Mesendoderm (in vitro differentiated cells): ENCODE measurements around the gene APPL1.

ENCODE experiments used
- DNase-seq: peaks from one replicate; pipeline ENCODE4 v3.0.0; 2013
- H2AK5ac ChIP-seq: 2 replicates; pipeline ENCODE4 v1.6.1; 2013; ENCODE audit warnings: low read length, inconsistent platforms
- H2BK120ac ChIP-seq: 2 replicates; pipeline ENCODE4 v1.6.1; 2013; ENCODE audit warnings: low read depth, mild to moderate bottlenecking, low read length, moderate library complexity, mixed read lengths
- H2BK15ac ChIP-seq: replicated peaks from 2 replicates; pipeline ENCODE4 v1.6.1; 2013; ENCODE audit warnings: low read depth, mild to moderate bottlenecking, moderate library complexity
- H2BK5ac ChIP-seq: 2 replicates; pipeline ENCODE4 v1.6.1; 2013; ENCODE audit warnings: low read length, inconsistent platforms
- H3K18ac ChIP-seq: 2 replicates; pipeline ENCODE4 v1.6.1; 2013; ENCODE audit warnings: mild to moderate bottlenecking, low read length, mixed read lengths
- H3K23ac ChIP-seq: one replicate; pipeline ENCODE4 v1.6.1; 2013; ENCODE audit warnings: low read length
- H3K27ac ChIP-seq: 2 replicates; pipeline ENCODE4 v1.5.1; 2013; ENCODE audit warnings: low read depth, mild to moderate bottlenecking, inconsistent platforms, low read length, moderate library complexity
- H3K27me3 ChIP-seq: 2 replicates; pipeline ENCODE4 v1.6.1; 2013; ENCODE audit warnings: low read length, control low read depth, mild to moderate bottlenecking, inconsistent platforms; ENCODE audit not compliant: insufficient read depth, poor library complexity
- H3K36me3 ChIP-seq: 2 replicates; pipeline ENCODE4 v1.6.1; 2013; ENCODE audit warnings: low read length, inconsistent platforms; ENCODE audit not compliant: control insufficient read depth, insufficient read depth
- H3K4ac ChIP-seq: one replicate; pipeline ENCODE4 v1.6.1; 2013; ENCODE audit warnings: low read depth, mild to moderate bottlenecking, low read length, moderate library complexity
- H3K4me1 ChIP-seq: 2 replicates; pipeline ENCODE4 v1.6.1; 2013; ENCODE audit warnings: low read depth, low read length, inconsistent platforms; ENCODE audit not compliant: control insufficient read depth
- H3K4me2 ChIP-seq: 2 replicates; pipeline ENCODE4 v1.6.1; 2013; ENCODE audit warnings: low read length
- H3K4me3 ChIP-seq: 2 replicates; pipeline ENCODE4 v1.5.1; 2013; ENCODE audit warnings: mild to moderate bottlenecking, low read length
- H3K56ac ChIP-seq: one replicate; pipeline ENCODE4 v1.6.1; 2013; ENCODE audit warnings: low read length
- H3K79me1 ChIP-seq: 2 replicates; pipeline ENCODE4 v1.6.1; 2013; ENCODE audit warnings: low read length, inconsistent platforms
- H3K79me2 ChIP-seq: 2 replicates; pipeline ENCODE4 v1.6.1; 2013; ENCODE audit warnings: mild to moderate bottlenecking, low read length; ENCODE audit not compliant: control insufficient read depth, insufficient read depth
- H3K9ac ChIP-seq: 2 replicates; pipeline ENCODE4 v1.6.1; 2013; ENCODE audit warnings: low read length, inconsistent platforms
- H4K5ac ChIP-seq: one replicate; pipeline ENCODE4 v1.6.1; 2013; ENCODE audit warnings: low read length
- H4K8ac ChIP-seq: one replicate; pipeline ENCODE4 v1.6.1; 2013; ENCODE audit warnings: low read depth, mild to moderate bottlenecking, control low read depth, low read length, moderate library complexity
- WGBS: extraction: QIAGEN DNeasy Blood & Tissue Kit; methylation state at CpG from one replicate; pipeline ENCODE4 v1.1.7; 2013; ENCODE audit warnings: low lambda C conversion rate, missing lambda C conversion rate; ENCODE audit not compliant: insufficient coverage; ENCODE audit errors: extremely low coverage; 5-methylcytosine and 5-hydroxymethylcytosine counted together

The APPL1 gene

DNA sequence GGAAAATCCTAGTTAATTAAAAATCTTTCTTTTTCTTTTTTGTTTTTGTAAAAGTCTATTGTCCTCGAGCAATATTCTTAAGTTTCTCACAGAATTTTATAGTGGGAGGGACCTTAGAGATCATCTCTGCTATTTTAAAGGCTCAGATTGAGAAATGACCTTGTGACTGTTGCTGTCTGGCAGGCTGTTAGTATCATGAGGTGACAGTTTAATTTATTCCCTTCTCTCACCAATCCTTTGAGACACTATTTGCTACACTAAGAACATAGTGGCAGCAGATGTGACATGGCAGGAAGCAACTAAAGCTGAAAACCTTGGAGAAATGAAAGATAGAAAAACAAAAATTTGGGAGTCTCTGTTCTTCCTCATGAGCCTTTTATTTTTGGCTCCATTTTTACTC lies 24.9 kb downstream of the APPL1 start:
- no peak overlapping the region for H2BK120ac ChIP-seq
- WGBS, result no CpG with 5 or more reads among the region's 1 CpG

DNA sequence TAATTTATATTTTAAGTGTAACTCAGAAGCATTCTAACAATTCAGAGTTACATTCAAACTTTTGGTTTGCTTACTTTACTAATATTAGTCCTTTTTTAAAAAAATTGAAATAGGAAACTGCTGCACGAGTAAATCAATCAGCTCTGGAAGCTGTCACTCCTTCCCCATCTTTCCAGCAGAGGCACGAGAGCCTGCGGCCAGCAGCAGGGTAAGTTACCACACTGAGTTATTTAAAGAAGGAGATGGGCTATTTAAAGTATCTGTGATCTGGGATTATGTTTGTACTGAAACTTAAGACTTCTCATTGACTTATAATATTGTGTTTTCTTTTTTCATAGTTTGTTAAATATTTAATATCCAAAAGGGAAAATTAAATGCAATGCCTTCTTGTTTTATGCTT lies 29.3 kb downstream of the APPL1 start:
- Histone ChIP-seq H4K5ac (no peak overlapping the region), H3K4me1 (no peaks in the 10 kb centered on the region), H3K27ac (no peak overlapping the region), H3K9ac (no peak overlapping the region), H4K8ac (no peak overlapping the region), H2BK15ac (no peak overlapping the region), H3K4me2 (no peak overlapping the region), H3K4ac (no peak overlapping the region), H2BK120ac (no peak overlapping the region), H3K56ac (no peak overlapping the region), H2BK5ac (no peak overlapping the region), H3K18ac (no peak overlapping the region), H3K79me2 (no peaks in the 10 kb centered on the region), H3K4me3 (no peak overlapping the region), H3K36me3 (peaks cover 1% of the 10 kb centered on the region), H3K27me3 (no peaks in the 10 kb centered on the region), H3K79me1 (no peaks in the 10 kb centered on the region), H2AK5ac (no peak overlapping the region), H3K23ac (no peak overlapping the region)
- DNase-seq, result no peak
- no CpG with 5 or more reads among the region's 3 CpGs for WGBS

More for the DNA sequence above, 24.9 kb downstream of the APPL1 start:
- no peak overlapping the region for H3K4ac ChIP-seq
- no peak overlapping the region for H3K18ac ChIP-seq
- peaks cover 1% of the 10 kb centered on the region for H3K36me3 ChIP-seq
- no peak overlapping the region for H4K5ac ChIP-seq
- H2BK15ac ChIP-seq, result no peak overlapping the region
- no peak overlapping the region for H3K4me2 ChIP-seq
- no peaks in the 10 kb centered on the region for H3K27me3 ChIP-seq
- H3K27ac ChIP-seq, result no peak overlapping the region
- H2BK5ac ChIP-seq, result no peak overlapping the region
- H3K56ac ChIP-seq, result no peak overlapping the region
- H4K8ac ChIP-seq, result no peak overlapping the region
- no peak overlapping the region for H3K4me3 ChIP-seq
- no peaks in the 10 kb centered on the region for H3K79me1 ChIP-seq
- H3K9ac ChIP-seq, result no peak overlapping the region
- H3K4me1 ChIP-seq, result no peaks in the 10 kb centered on the region
- no peaks in the 10 kb centered on the region for H3K79me2 ChIP-seq
- no peak for DNase-seq
- H2AK5ac ChIP-seq, result no peak overlapping the region
- no peak overlapping the region for H3K23ac ChIP-seq

DNA sequence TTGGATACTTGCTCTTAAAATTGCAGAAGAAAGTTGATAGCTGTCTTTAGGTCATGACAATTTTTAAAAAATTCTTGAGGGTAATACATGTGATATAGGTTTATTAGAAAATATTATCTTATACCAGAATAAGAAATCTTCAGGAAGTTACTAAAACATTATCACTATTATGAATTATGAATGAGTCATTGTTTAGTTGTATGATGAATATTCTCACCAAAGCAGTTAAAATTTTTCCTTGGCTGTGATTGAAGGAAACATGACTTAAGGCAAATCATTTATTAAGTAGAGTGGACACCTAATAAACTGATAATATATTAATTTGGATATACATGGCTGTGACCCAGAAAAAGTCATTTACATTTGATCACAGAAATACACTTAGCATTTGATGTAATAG lies 30.1 kb downstream of the APPL1 start:
- Histone ChIP-seq H2BK5ac (no peak overlapping the region), H3K79me1 (no peaks in the 10 kb centered on the region), H3K18ac (no peak overlapping the region), H2AK5ac (no peak overlapping the region), H3K4me1 (no peaks in the 10 kb centered on the region), H4K5ac (no peak overlapping the region), H3K4me2 (no peak overlapping the region), H3K23ac (no peak overlapping the region), H3K9ac (no peak overlapping the region), H2BK120ac (no peak overlapping the region), H3K79me2 (no peaks in the 10 kb centered on the region), H2BK15ac (no peak overlapping the region), H3K56ac (no peak overlapping the region), H3K4me3 (no peak overlapping the region), H3K36me3 (peaks cover 1% of the 10 kb centered on the region), H4K8ac (no peak overlapping the region), H3K4ac (no peak overlapping the region), H3K27ac (no peak overlapping the region), H3K27me3 (no peaks in the 10 kb centered on the region)
- DNase-seq, result no peak

DNA sequence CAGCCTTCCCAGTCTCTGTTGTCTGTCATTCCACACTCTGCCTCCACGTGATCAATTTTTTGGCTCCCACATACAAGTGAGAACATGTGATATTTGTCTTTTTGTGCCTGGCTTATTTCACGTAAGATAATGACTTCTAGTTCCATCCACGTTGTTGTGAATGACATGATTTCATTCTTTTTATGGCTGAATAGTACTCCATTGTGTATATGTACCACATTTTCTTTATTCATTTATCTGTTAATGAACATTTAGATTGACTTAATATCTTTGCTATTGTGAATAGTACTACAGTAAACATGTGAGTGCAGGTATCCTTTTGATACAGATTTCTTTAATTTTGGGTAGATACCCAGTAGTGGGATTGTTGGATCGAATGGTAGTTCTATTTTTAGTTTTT lies 33.6 kb downstream of the APPL1 start:
- WGBS, result no CpG with 5 or more reads among the region's 4 CpGs
- Histone ChIP-seq H3K27ac (no peak overlapping the region), H3K4ac (no peak overlapping the region), H3K79me2 (no peaks in the 10 kb centered on the region), H4K5ac (no peak overlapping the region), H3K4me3 (no peak overlapping the region), H3K4me2 (no peak overlapping the region), H3K27me3 (no peaks in the 10 kb centered on the region), H3K9ac (no peak overlapping the region), H2BK15ac (no peak overlapping the region), H3K23ac (no peak overlapping the region), H2AK5ac (no peak overlapping the region), H2BK120ac (no peak overlapping the region), H3K18ac (no peak overlapping the region), H2BK5ac (no peak overlapping the region), H4K8ac (no peak overlapping the region), H3K79me1 (no peaks in the 10 kb centered on the region), H3K4me1 (no peaks in the 10 kb centered on the region), H3K36me3 (peaks cover 1% of the 10 kb centered on the region), H3K56ac (no peak overlapping the region)
- DNase-seq, result no peak

DNA sequence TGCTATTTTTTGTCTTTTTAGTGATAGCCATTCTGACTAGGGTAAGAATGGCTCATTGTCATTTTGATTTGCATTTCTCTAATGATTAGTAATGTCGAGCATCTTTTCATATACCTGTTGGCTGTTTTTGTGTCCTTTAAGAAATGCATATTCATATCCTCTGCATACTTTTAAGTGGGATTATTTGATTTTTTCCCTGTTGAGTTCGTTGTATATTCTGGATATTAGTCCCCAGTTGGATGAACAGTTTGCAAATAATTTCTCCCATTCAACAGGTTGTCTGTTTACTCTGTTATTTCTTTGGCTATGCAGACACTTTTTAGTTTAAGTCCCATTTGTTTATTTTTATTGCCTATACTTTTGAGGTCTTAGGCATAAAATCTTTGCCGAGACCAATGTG lies 34.4 kb downstream of the APPL1 start:
- Histone ChIP-seq H3K79me1 (no peaks in the 10 kb centered on the region), H3K4me3 (no peak overlapping the region), H2AK5ac (no peak overlapping the region), H2BK15ac (no peak overlapping the region), H3K4me2 (no peak overlapping the region), H4K8ac (no peak overlapping the region), H2BK120ac (no peak overlapping the region), H2BK5ac (no peak overlapping the region), H3K27ac (no peak overlapping the region), H3K23ac (no peak overlapping the region), H3K56ac (no peak overlapping the region), H3K27me3 (no peaks in the 10 kb centered on the region), H3K4ac (no peak overlapping the region), H3K4me1 (no peaks in the 10 kb centered on the region), H3K36me3 (peaks cover 1% of the 10 kb centered on the region), H4K5ac (no peak overlapping the region), H3K9ac (no peak overlapping the region), H3K18ac (no peak overlapping the region), H3K79me2 (no peaks in the 10 kb centered on the region)
- WGBS, result no CpG with 5 or more reads among the region's 3 CpGs
- DNase-seq, result no peak

DNA sequence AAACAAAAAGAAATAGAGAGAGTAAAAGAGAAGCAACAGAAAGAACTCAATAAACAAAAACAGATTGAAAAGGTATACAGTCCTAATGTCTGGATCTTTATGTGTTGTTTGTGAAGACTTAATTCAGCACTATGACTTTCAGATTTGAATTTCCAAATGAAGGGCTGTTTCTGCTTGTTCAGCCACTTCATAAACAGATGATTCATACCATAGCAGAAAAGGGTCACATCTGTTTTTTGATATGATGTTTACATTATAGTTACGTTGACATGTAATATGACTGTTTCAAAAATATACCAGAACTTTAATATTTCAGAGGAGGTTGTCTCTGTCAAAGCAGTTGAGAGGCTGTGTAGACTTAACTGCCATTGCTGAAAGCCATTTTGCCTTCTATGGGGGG lies 40.9 kb downstream of the APPL1 start:
- Histone ChIP-seq H3K23ac (no peak overlapping the region), H2BK15ac (no peak overlapping the region), H3K27me3 (no peaks in the 10 kb centered on the region), H3K56ac (no peak overlapping the region), H3K27ac (no peak overlapping the region), H4K5ac (no peak overlapping the region), H2AK5ac (no peak overlapping the region), H3K4me2 (no peak overlapping the region), H2BK5ac (no peak overlapping the region), H3K18ac (no peak overlapping the region), H2BK120ac (no peak overlapping the region), H3K36me3 (no peaks in the 10 kb centered on the region), H3K79me2 (no peaks in the 10 kb centered on the region), H3K79me1 (no peaks in the 10 kb centered on the region), H3K9ac (no peak overlapping the region), H4K8ac (no peak overlapping the region), H3K4ac (no peak overlapping the region), H3K4me1 (no peaks in the 10 kb centered on the region), H3K4me3 (no peak overlapping the region)
- DNase-seq, result no peak
- WGBS, result no CpG with 5 or more reads among the region's 1 CpG
